Measurements from ENCODE around the gene CRYBA2.

Gene CRYBA2

GRCh38 chr2:218999021-218999880 is 6.0 kb upstream of the CRYBA2 start:
- DNase-seq = no peak

GRCh38 chr2:218998414-218999002 is 5.3 kb upstream of the CRYBA2 start:
- DNase-seq = no peak

- no peak for DNase-seq
Measured at GRCh38 chr2:218997731-218998130, 4.5 kb upstream of the CRYBA2 start.

- no peak for DNase-seq
Measured at GRCh38 chr2:218996937-218997336, 3.7 kb upstream of the CRYBA2 start.

- peak; percentile 67 to 80 for DNase-seq
Measured at GRCh38 chr2:218995972-218996711, 2.9 kb upstream of the CRYBA2 start.

GRCh38 chr2:218995561-218995960 is 2.3 kb upstream of the CRYBA2 start:
- DNase-seq = no peak

- no peak for DNase-seq
Measured at GRCh38 chr2:218992703-218993344, 398 bp downstream of the CRYBA2 start.

- no peak for DNase-seq
Measured at GRCh38 chr2:218992196-218992595, 1.0 kb downstream of the CRYBA2 start.

GRCh38 chr2:218991674-218992168 is 1.5 kb downstream of the CRYBA2 start:
- DNase-seq = no peak

GRCh38 chr2:218990612-218991011 is 2.6 kb downstream of the CRYBA2 start:
- DNase-seq = no peak

- DNase-seq = no peak
Measured at GRCh38 chr2:218990052-218990451, 3.2 kb downstream of the CRYBA2 start.

GRCh38 chr2:218988650-218989049 is 4.6 kb downstream of the CRYBA2 start:
- no peak for DNase-seq

GRCh38 chr2:218988164-218988563 is 5.1 kb downstream of the CRYBA2 start:
- DNase-seq = no peak

- no peak for DNase-seq
Measured at GRCh38 chr2:218986148-218986761, 7.0 kb downstream of the CRYBA2 start.

- no peak for DNase-seq
Measured at GRCh38 chr2:218985325-218986091, 7.7 kb downstream of the CRYBA2 start.

GRCh38 chr2:218985021-218985324 is 8.2 kb downstream of the CRYBA2 start, which contains the start of gene FEV:
Gene FEV, minus strand, starts transcription at chr2:218985184. Its CDS starts 109 bp downstream, at chr2:218985075.
- no peak for DNase-seq

- DNase-seq = no peak
Measured at GRCh38 chr2:218984239-218985020, 8.8 kb downstream of the CRYBA2 start.

- DNase-seq = no peak
Measured at GRCh38 chr2:218983934-218984238, 9.3 kb downstream of the CRYBA2 start.

GRCh38 chr2:218983263-218983933 is 9.8 kb downstream of the CRYBA2 start:
- no peak for DNase-seq

- DNase-seq = no peak
Measured at GRCh38 chr2:218982586-218983262, 10.5 kb downstream of the CRYBA2 start.

Data from NCI-H187 (cell line).